RPMI8226 (cell line): ENCODE measurements around the gene ARHGAP26.

Experiments used
- DNase-seq: peaks from one replicate; pipeline ENCODE4 v3.0.0-alpha.2; 2015

Gene ARHGAP26

GRCh38 chr5:142789206-142789605 lies 19.0 kb downstream of the ARHGAP26 start:
- no peak for DNase-seq

DNA sequence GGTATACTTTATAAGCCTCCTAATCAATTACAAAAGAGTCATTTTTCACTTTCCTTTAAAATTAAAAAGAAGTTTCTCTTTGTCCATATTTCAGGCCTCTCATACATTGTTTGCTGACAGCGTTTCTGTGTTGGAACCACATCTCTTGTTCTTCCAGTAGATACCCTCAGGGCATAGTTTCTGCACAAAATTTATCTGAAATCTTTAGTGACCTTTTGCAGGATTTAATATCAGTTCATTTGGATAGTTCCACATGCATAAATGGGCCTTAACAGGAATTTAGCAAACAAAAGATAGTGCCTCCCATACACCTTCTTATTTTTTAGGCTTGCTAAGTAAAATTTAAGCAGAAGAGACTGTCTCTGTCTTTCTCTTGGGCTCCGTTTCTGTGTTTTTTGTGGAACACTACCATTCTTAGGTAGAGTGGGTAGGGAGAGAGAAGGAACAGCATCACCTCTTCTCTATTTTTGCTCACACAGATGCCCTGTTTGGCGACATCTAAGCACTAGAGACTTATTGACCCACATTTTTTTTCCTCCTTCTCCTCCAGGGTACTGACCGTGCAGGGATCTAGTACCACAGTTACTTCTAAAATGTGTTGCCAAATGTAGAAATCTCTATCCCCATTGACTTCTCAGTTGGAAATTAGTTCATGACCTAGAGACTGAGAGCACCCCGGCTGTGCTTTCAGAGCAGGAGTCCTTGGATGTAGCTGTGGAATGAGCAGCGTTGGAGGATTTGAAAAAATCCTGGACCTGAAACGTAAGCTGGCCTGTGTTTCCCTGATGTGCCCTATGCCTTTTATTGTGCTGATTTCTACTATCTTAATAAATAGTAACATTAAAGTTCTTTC lies 22.1 kb downstream of the ARHGAP26 start:
- DNase-seq, result no peak

DNA sequence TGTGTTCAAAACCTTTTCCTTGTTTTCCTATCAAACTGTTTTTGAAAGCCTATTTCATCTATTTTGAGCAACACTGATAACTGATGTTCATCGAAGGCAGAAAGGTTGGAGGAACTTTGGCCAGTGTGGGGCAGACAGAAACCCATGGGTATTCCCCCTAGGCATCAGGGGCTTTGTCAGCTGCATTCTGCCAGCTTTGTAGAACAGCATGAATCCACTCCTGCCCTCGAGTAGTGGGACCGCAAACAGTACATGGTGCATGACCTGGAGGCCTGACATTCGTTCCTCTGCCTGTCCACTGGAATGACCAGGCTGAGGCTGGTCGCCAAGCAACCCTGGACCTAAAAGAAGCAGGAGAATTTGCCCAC lies 22.7 kb downstream of the ARHGAP26 start:
- no peak for DNase-seq

- DNase-seq, result no peak
Observed at GRCh38 chr5:142794537-142794936, 24.4 kb downstream of the ARHGAP26 start.

GRCh38 chr5:142795251-142795650 lies 25.1 kb downstream of the ARHGAP26 start:
- peak; percentile 68 for DNase-seq

DNA sequence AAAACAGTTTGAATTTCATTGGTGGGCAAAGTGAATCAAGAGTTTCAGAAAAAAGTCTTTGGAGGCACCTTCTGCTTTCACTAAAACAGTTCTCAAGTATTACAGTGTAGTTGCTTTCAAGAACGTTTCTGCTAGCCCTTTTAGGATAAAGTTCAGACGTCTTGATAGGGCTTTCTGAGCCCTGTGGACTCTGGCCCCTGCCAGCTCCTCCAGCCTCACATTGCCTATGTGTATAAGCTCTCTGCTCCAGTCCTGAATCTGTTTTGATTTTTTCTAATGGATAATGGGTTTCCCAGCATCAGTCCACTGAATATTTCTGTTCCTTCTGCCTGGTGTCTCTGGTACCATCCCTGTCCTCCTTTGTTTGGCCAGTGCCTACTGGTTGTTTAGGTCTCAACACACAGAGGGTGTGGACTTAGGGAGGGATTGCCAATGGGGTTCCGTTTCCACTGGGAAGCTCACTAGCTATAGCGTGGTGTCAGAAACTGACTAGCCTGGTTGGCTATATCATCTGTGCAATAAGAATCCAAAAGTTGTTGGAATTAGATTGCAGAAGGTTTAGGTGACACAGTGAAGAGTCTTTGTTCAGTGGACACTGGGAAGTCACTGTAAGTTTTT lies 26.4 kb downstream of the ARHGAP26 start:
- no peak for DNase-seq

GRCh38 chr5:142797420-142797819 lies 27.2 kb downstream of the ARHGAP26 start:
- DNase-seq, result no peak

DNA sequence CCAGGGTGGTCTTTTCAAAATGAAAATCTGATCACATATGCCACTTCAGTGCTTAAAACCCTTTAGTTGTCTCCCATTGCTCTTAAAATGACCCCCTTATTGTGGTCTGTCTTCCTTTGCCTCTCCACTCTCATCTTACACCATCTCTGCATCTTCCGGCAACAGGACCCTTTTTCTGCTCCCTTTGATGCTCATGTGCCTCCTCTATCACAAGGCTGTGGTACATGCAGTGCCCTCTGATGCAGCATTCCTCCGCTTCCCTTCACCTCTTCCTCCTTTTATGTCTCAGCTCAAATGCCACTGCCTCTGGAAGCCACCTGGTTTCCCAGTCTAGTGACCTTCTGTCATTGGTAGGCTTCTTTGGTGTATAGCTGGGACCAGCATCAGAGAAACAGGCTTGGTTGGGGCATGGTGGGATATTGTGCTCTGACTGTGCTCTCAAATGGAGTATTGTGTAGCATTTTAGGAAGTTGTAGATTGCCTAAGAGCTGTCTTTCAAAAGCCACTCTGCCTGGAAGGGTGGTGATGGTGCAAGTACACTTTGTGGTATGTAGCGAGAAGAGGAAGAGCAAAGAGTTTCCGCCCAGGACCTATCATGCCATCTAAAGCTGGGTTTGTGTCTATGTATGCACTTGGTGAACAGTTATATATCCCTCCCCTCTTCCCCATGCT lies 28.1 kb downstream of the ARHGAP26 start:
- no peak for DNase-seq

GRCh38 chr5:142800776-142801494 lies 30.8 kb downstream of the ARHGAP26 start:
- peak; percentile 52 for DNase-seq

DNA sequence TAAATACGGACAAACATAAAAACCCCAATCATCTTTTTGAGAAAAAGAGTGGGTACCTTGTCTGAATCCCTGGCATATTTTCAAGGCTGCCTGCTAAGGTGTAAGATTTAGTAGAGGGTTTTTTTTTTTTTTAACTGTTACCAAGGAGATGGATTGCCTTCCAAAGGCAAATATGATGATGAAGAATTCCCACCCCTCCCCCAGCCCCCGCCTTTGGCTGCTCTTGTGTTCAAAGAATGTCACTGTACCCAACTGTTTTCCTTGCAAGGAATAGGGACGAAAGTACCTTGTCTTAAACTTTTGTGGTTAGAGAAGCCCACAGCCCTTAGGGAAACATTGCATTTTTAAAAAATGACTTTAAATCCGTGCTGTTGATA lies 31.3 kb downstream of the ARHGAP26 start:
- DNase-seq, result no peak

- DNase-seq, result no peak
Observed at GRCh38 chr5:142803428-142804125, 33.4 kb downstream of the ARHGAP26 start.

GRCh38 chr5:142805339-142805738 lies 35.2 kb downstream of the ARHGAP26 start:
- no peak for DNase-seq

DNA sequence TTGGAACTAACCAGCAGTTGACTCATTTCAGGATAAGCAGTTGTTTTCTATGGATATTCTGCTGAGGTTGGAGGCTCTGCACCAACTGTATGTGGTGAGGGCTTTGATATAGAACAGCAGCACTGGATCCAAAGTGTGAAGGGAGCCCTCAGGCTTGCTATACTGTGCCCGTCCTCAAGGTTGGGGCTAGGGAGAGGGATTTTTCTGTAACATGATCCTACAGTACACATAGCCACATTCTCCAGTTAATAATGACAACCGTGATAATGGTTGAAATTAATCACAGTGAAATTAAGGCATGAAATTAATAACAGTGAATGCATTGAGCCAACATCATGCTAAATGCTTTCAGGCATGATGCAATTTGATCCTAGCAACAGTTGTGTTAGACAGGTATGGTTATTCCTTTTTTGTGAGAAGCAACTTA lies 36.7 kb downstream of the ARHGAP26 start:
- no peak for DNase-seq

GRCh38 chr5:142807372-142807911 lies 37.3 kb downstream of the ARHGAP26 start:
- DNase-seq, result peak; percentile 56

DNA sequence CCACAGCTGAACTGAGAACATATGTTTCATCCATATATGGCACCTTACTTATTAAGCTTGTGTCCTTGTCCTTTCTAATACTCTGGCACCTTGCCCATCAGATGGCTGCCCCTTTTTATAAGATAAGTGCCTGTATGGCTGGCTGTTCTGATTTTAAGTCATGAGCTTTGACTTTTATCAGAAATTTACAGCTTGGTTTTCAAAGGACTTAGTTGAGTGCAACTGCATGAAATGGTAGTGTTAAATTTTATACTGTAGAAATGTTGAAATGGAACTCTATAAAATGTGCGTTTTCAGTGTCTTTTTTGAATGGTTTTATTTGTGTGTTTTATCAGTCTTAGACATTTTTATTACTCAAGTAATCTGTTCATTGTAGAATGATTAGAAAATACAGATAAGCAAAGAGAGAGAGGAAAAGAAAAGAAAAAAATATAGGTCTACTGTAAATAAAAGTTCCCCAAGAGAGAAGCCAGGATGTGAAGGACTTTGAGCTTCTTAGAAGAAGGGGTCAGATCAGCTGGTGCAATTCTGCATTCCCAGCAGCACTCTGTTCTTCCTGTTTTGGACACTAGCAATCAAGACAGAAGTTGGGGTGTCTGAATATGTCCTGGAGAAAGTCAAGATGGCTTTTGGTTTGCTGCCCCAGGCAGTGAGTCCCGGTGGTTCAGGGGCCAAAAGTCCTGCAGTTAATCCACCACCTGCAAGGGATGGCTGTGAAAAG lies 38.9 kb downstream of the ARHGAP26 start:
- no peak for DNase-seq

- no peak for DNase-seq
Observed at GRCh38 chr5:142810081-142810480, 39.9 kb downstream of the ARHGAP26 start.

GRCh38 chr5:142810743-142811290 lies 40.6 kb downstream of the ARHGAP26 start:
- DNase-seq, result no peak

DNA sequence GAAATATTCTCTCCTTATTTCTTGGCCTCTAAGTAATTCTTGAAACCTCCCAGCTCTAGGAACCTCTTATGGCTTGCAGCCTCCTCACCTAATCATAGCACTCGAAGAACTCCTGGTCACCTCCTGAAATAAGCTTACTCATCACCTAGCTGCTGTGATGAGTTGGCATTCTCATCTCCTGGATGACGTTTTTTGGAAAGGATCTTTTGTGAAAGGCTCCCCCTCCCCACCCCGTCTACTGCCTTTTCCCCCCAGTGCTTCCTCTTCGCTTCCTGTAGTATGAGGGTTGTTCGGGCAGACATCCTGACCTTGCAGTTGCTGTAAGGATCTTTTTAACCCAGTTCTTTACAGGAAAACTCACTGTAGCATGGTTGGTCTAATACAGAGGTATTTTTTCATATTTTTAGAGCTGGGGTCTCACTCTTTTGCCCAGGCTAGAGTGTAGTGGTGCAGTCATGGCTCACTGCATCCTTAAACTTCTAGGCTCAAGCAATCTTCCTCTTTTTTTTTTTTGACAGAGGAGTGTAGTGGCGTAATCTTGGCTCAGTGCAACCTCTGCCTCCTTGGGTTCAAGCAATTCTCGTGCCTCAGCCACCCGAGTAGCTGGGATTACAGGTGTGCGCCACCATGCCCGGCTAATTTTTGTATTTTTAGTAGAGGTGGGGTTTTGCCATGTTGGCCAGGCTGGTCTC lies 41.8 kb downstream of the ARHGAP26 start:
- no peak for DNase-seq

- DNase-seq, result no peak
Observed at GRCh38 chr5:142813220-142813619, 43.0 kb downstream of the ARHGAP26 start.

DNA sequence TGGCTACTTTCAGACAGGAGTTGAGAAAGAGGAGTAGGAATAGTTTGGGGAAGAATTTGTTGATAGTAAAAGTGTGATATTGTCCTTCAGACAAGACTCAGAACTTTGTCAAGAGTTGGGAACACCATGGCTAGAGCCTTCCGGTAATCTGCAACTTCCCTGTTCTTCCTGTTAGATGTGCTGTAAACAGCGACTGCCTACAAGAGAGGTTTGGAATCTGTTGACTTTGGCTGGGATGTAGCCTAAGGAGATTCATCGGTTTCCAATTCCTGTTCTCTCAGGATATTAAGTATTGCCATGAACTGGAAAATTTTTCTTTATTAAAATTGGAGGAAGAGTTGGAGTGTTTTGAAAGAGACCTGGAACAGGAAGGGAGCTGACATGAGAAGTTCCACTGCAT lies 43.9 kb downstream of the ARHGAP26 start:
- DNase-seq, result no peak

DNA sequence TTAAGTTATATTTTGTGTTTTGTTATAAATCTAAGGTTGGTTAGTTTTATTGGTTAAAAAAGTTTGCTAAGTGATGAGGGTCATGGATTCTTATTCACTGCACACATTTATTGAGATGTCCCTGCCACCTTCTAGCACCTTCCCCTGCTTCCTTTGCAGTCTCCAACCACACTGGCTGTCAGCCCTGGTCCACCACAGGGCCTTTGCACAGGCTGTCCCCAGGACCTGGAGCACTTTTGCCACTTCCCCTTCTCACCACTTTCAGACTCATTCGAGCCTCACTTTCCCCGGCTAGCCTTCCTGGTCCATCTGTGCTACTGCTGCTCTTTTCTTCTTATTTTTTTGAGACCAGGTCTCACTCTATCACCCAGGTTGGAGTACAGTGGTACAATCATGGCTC lies 45.3 kb downstream of the ARHGAP26 start:
- no peak for DNase-seq
